Prostate gland (tissue), 2 donors: ENCODE measurements around the gene PHTF2. TPM values are rescaled to one million over a fixed set of nuclear protein-coding genes. Genes with fewer than 3 reads are reported as not detected.

Experiments
- DNase-seq: peaks from one replicate; pipeline ENCODE4 v3.0.0-alpha.2; 2019; ENCODE audit warnings: low spot score
- H3K27ac ChIP-seq, 2 donors: fragments of 200-600 bp; sonication (generic); 2 replicates each; pipeline ENCODE4 v1.5.1; 2017 to 2019
- H3K27me3 ChIP-seq: fragments of 200-600 bp; sonication (generic); replicated peaks from 2 replicates; pipeline ENCODE4 v1.5.1; 2019; ENCODE audit not compliant: insufficient read depth
- H3K36me3 ChIP-seq, 2 donors: fragments of 200-600 bp; sonication (generic); 1 replicate in 1 of 2; 2 replicates in 1 of 2; pipeline versions ENCODE4 v1.5.1 to v1.8.1; 2017 to 2019
- H3K4me1 ChIP-seq: fragments of 200-600 bp; sonication (generic); replicated peaks from 2 replicates; pipeline ENCODE4 v1.5.1; 2019
- H3K4me3 ChIP-seq, 2 donors: fragments of 200-600 bp; sonication (generic); 2 replicates each; pipeline ENCODE4 v1.5.1; 2017 to 2019
- H3K9me3 ChIP-seq: fragments of 200-600 bp; sonication (generic); 2 replicates; pipeline ENCODE4 v1.5.1; 2017
- POLR2A ChIP-seq: fragments of 450-650 bp; IDR thresholded peaks from one replicate; pipeline ENCODE4 v1.6.1; 2016; ENCODE audit warnings: antibody characterized with exemption, mild to moderate bottlenecking
- POLR2AphosphoS5 ChIP-seq: sonication (generic); formaldehyde crosslinking; IDR thresholded peaks from one replicate; pipeline ENCODE4 v1.6.1; 2017; ENCODE audit warnings: antibody characterized with exemption
- WGBS: methylation state at CpG from one replicate; pipeline ENCODE4 v1.1.5; 2018; 5-methylcytosine and 5-hydroxymethylcytosine counted together
- intact Hi-C: fragments of 100-400 bp; cut with DNase I; formaldehyde crosslinking; loops from one replicate; pipeline ENCODE4 v1.14.2; 2022
- total RNA-seq, 2 donors: library from RNA; depleted of rRNA; stranded (reverse); fragments of >200 nt; gene quantifications; one replicate each; pipeline ENCODE4 v1.1.0, GENCODE V29; 2016
- TF ChIP-seq, protein P1 (sequence below), 4 experiments: fragments of 200-600 bp in 2 of 4; fragments of 450-650 bp in 2 of 4; sonication (generic) in 2 of 4; IDR thresholded peaks; 1 replicate in 3 of 4; 2 replicates in 1 of 4; pipeline ENCODE4 v1.5.1; 2016 to 2019; ENCODE audit warnings: antibody characterized with exemption in 4 of 4, mild to moderate bottlenecking in 2 of 4, moderate library complexity in 2 of 4

The PHTF2 gene
- total RNA-seq, 2 donors from 2014 or later: 7.7 to 17.3 TPM

GRCh38 chr7:77877791-77878190, 79.2 kb downstream of the PHTF2 start:
- no peak for DNase-seq
- H3K9me3 ChIP-seq: no peaks in the 10 kb centered on the region
- H3K36me3 ChIP-seq: peaks cover 0 to 3% of the 10 kb centered on the region in 2 donors
- H3K27me3 ChIP-seq: no peaks in the 10 kb centered on the region
- TF ChIP-seq POLR2AphosphoS5: no peak
- TF ChIP-seq, protein P1, sequence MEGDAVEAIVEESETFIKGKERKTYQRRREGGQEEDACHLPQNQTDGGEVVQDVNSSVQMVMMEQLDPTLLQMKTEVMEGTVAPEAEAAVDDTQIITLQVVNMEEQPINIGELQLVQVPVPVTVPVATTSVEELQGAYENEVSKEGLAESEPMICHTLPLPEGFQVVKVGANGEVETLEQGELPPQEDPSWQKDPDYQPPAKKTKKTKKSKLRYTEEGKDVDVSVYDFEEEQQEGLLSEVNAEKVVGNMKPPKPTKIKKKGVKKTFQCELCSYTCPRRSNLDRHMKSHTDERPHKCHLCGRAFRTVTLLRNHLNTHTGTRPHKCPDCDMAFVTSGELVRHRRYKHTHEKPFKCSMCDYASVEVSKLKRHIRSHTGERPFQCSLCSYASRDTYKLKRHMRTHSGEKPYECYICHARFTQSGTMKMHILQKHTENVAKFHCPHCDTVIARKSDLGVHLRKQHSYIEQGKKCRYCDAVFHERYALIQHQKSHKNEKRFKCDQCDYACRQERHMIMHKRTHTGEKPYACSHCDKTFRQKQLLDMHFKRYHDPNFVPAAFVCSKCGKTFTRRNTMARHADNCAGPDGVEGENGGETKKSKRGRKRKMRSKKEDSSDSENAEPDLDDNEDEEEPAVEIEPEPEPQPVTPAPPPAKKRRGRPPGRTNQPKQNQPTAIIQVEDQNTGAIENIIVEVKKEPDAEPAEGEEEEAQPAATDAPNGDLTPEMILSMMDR (IDR thresholded peaks at IDR 0.05): no peak
- no peak for TF ChIP-seq POLR2A
- no peaks in the 10 kb centered on the region for H3K4me1 ChIP-seq
- H3K4me3 ChIP-seq: no peak overlapping the region
- 79% methylated on average over 3 of the region's 3 CpGs for WGBS
- H3K27ac ChIP-seq: no peak overlapping the region
- intact Hi-C loops: no loop called here

- WGBS: 90% methylated on average over 1 of the region's 1 CpG
- Histone ChIP-seq H3K4me3 (no peak overlapping the region), H3K27me3 (no peaks in the 10 kb centered on the region), H3K27ac (no peak overlapping the region), H3K4me1 (no peaks in the 10 kb centered on the region), H3K9me3 (no peaks in the 10 kb centered on the region), H3K36me3 (peaks cover 0 to 3% of the 10 kb centered on the region in 2 donors)
- DNase-seq: no peak
- TF ChIP-seq, protein P1 (IDR thresholded peaks at IDR 0.05): no peak
- TF ChIP-seq POLR2AphosphoS5 (no peak), POLR2A (no peak)
- intact Hi-C loops: no loop called here
Observed at GRCh38 chr7:77878500-77878899, 79.9 kb downstream of the PHTF2 start.

GRCh38 chr7:77879272-77879671, 80.7 kb downstream of the PHTF2 start:
- no peak overlapping the region for H3K27ac ChIP-seq
- no peak for DNase-seq
- peaks cover 0 to 3% of the 10 kb centered on the region in 2 donors for H3K36me3 ChIP-seq
- no peaks in the 10 kb centered on the region for H3K27me3 ChIP-seq
- no peaks in the 10 kb centered on the region for H3K4me1 ChIP-seq
- TF ChIP-seq POLR2AphosphoS5 (no peak), POLR2A (no peak)
- TF ChIP-seq, protein P1 (IDR thresholded peaks at IDR 0.05): no peak
- WGBS: 59% methylated on average over 2 of the region's 2 CpGs
- H3K9me3 ChIP-seq: no peaks in the 10 kb centered on the region
- no peak overlapping the region for H3K4me3 ChIP-seq
- intact Hi-C loops: no loop called here

GRCh38 chr7:77881871-77882270, 83.3 kb downstream of the PHTF2 start:
- TF ChIP-seq POLR2A (no peak), POLR2AphosphoS5 (no peak)
- TF ChIP-seq, protein P1 (IDR thresholded peaks at IDR 0.05): no peak

DNA sequence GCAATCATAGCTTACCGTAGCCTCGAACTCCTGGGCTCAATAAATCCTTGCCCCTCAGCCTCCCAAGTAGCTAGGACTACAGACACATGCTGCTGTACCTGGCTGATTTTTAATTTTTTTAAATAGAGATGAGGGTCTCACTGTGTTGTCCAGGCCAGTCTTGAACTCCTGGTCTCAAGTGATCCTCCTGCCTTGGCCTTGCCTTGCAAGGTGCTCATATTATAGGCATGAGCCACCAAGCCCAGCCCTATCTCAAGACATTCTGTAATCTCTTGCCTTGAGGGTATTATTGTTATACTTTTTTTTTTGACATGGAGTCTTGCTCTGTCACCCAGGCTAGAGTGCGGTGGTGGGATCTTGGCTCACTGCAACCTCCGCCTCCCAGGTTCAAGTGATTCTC, 86.6 kb downstream of the PHTF2 start:
- no peak overlapping the region for H3K27ac ChIP-seq
- H3K9me3 ChIP-seq: no peaks in the 10 kb centered on the region
- no peaks in the 10 kb centered on the region for H3K4me1 ChIP-seq
- no peaks in the 10 kb centered on the region for H3K27me3 ChIP-seq
- intact Hi-C loops: no loop called here
- H3K36me3 ChIP-seq: no peaks in the 10 kb centered on the region
- TF ChIP-seq, protein P1 (IDR thresholded peaks at IDR 0.05): no peak
- TF ChIP-seq POLR2A (no peak), POLR2AphosphoS5 (no peak)
- 97% methylated on average over 4 of the region's 4 CpGs for WGBS
- DNase-seq: no peak
- no peak overlapping the region for H3K4me3 ChIP-seq

More at GRCh38 chr7:77881871-77882270, 83.3 kb downstream of the PHTF2 start:
- H3K27ac ChIP-seq: no peak overlapping the region
- no peaks in the 10 kb centered on the region for H3K4me1 ChIP-seq
- intact Hi-C loops: no loop called here
- DNase-seq: no peak
- no peak overlapping the region for H3K4me3 ChIP-seq
- no peaks in the 10 kb centered on the region for H3K27me3 ChIP-seq
- WGBS: 87% methylated on average over 2 of the region's 2 CpGs
- no peaks in the 10 kb centered on the region for H3K9me3 ChIP-seq
- H3K36me3 ChIP-seq: peaks cover 0 to 3% of the 10 kb centered on the region in 2 donors
